Measurements from ENCODE around the gene TECR.

- no peak for TF ChIP-seq CTCF (IDR thresholded peaks at IDR 0.05)
- no peak for TF ChIP-seq POLR2A (IDR thresholded peaks at IDR 0.05)
These were observed 10.0 kb upstream of the TECR start for GRCh38 chr19:14519245-14519859.

All from uterus (tissue), 2 donors.